Renal cortical epithelial cell (primary cell): ENCODE data around the gene PTPN23. TPM values are rescaled to one million over a fixed set of nuclear protein-coding genes. Genes with fewer than 3 reads are reported as not detected.
"Not testable (repeated sequence)": the region's sequence is repeated elsewhere in the genome, so short reads cannot be mapped to it uniquely, and the experiment has no call there.

Experiments
- DNase-seq: peaks from one replicate; pipeline ENCODE4 v3.0.0-alpha.2; 2011; ENCODE audit warnings: low read depth
- total RNA-seq: library from RNA; depleted of rRNA; stranded (reverse); fragments of >200 nt; gene quantifications from 2 replicates; pipeline ENCODE4 v1.2.3, GENCODE V29; 2014

The PTPN23 gene
- 10.6 and 50.3 TPM in 2 replicates for total RNA-seq

GRCh38 chr3:47380601-47381316, at the start of gene PTPN23:
Gene PTPN23, plus strand, starts transcription at chr3:47381021. Its CDS starts 76 bp downstream, at chr3:47381097.
- DNase-seq, result peak; percentile 96

GRCh38 chr3:47333907-47334306, 46.9 kb upstream of the PTPN23 start:
- no peak for DNase-seq

GRCh38 chr3:47337656-47338055, 43.2 kb upstream of the PTPN23 start:
- no peak for DNase-seq

GRCh38 chr3:47339951-47340350, 40.9 kb upstream of the PTPN23 start:
- no peak for DNase-seq

- DNase-seq, result no peak
Measured at GRCh38 chr3:47340866-47341265, 40.0 kb upstream of the PTPN23 start.

- DNase-seq, result no peak
Measured at GRCh38 chr3:47342151-47342550, 38.7 kb upstream of the PTPN23 start.

- DNase-seq, result no peak
Measured at GRCh38 chr3:47342812-47343211, 38.0 kb upstream of the PTPN23 start.

- no peak for DNase-seq
Measured at GRCh38 chr3:47343471-47343971, 37.3 kb upstream of the PTPN23 start.

- DNase-seq, result no peak
Measured at GRCh38 chr3:47344971-47345370, 35.9 kb upstream of the PTPN23 start.

GRCh38 chr3:47347217-47347801, 33.5 kb upstream of the PTPN23 start:
- DNase-seq, result peak; percentile 38

GRCh38 chr3:47348411-47349154, 32.2 kb upstream of the PTPN23 start:
- no peak for DNase-seq

GRCh38 chr3:47355010-47355409, 25.8 kb upstream of the PTPN23 start:
- no peak for DNase-seq

GRCh38 chr3:47356201-47356600, 24.6 kb upstream of the PTPN23 start:
- DNase-seq, result no peak

- no peak for DNase-seq
Measured at GRCh38 chr3:47359323-47359722, 21.5 kb upstream of the PTPN23 start.

GRCh38 chr3:47360110-47360517, 20.7 kb upstream of the PTPN23 start:
- DNase-seq, result peak; percentile 33

GRCh38 chr3:47362701-47363100, 18.1 kb upstream of the PTPN23 start:
- DNase-seq, result no peak

GRCh38 chr3:47365213-47366153, 15.3 kb upstream of the PTPN23 start:
- DNase-seq, result no peak

- DNase-seq, result no peak
Measured at GRCh38 chr3:47366833-47367232, 14.0 kb upstream of the PTPN23 start.

- DNase-seq, result no peak
Measured at GRCh38 chr3:47367631-47368030, 13.2 kb upstream of the PTPN23 start.

GRCh38 chr3:47370020-47370419, 10.8 kb upstream of the PTPN23 start:
- DNase-seq, result not testable (repeated sequence)

GRCh38 chr3:47370887-47371697, 9.7 kb upstream of the PTPN23 start:
- no peak for DNase-seq
